ENCODE results near the gene FOSB.

GRCh38 chr19:45478454-45479238 lies 10.8 kb downstream of the FOSB start:
- TF ChIP-seq EZH2 (IDR thresholded peaks at IDR 0.05; ENCODE audit: borderline replicate concordance, low read depth, low read length, poor library complexity, severe bottlenecking): no peak
- TF ChIP-seq CTCF (conservative IDR thresholded peaks at IDR 0.05; ENCODE audit: low read depth, low read length): peak; percentile 96

Measured in A673 (cell line).